ES-I3 (cell line): ENCODE data around the gene FAM170B.

Source experiments
- H3K36me3 ChIP-seq: 2 replicates; pipeline ENCODE4 v1.6.1; 2013; ENCODE audit warnings: mild to moderate bottlenecking, low read length, control low read depth, moderate library complexity; ENCODE audit not compliant: insufficient read depth
- H3K4me1 ChIP-seq: 2 replicates; pipeline ENCODE4 v1.6.1; 2013; ENCODE audit warnings: mild to moderate bottlenecking, control low read depth, low read length; ENCODE audit not compliant: insufficient read depth
- H3K9ac ChIP-seq: 2 replicates; pipeline ENCODE4 v1.6.1; 2013; ENCODE audit warnings: low read depth, mild to moderate bottlenecking, low read length, moderate library complexity
- H3K9me3 ChIP-seq: 2 replicates; pipeline ENCODE4 v1.6.1; 2013; ENCODE audit warnings: mild to moderate bottlenecking, low read length, moderate library complexity; ENCODE audit not compliant: control insufficient read depth, insufficient read depth

Gene FAM170B

GRCh38 chr10:49173201-49173772, 39.5 kb upstream of the FAM170B start:
- Histone ChIP-seq H3K36me3 (no peaks in the 10 kb centered on the region), H3K9ac (no peak overlapping the region), H3K4me1 (no peaks in the 10 kb centered on the region), H3K9me3 (no peaks in the 10 kb centered on the region)

GRCh38 chr10:49172777-49173132, 38.9 kb upstream of the FAM170B start:
- no peaks in the 10 kb centered on the region for H3K4me1 ChIP-seq
- no peaks in the 10 kb centered on the region for H3K9me3 ChIP-seq
- H3K36me3 ChIP-seq, result no peaks in the 10 kb centered on the region
- no peak overlapping the region for H3K9ac ChIP-seq

GRCh38 chr10:49172061-49172776, 38.4 kb upstream of the FAM170B start:
- Histone ChIP-seq H3K4me1 (no peaks in the 10 kb centered on the region), H3K9ac (no peak overlapping the region)

GRCh38 chr10:49171326-49172060, 37.7 kb upstream of the FAM170B start:
- Histone ChIP-seq H3K4me1 (no peaks in the 10 kb centered on the region), H3K9me3 (no peaks in the 10 kb centered on the region), H3K36me3 (no peaks in the 10 kb centered on the region), H3K9ac (no peak overlapping the region)

More at GRCh38 chr10:49172061-49172776, 38.4 kb upstream of the FAM170B start:
- Histone ChIP-seq H3K36me3 (no peaks in the 10 kb centered on the region), H3K9me3 (no peaks in the 10 kb centered on the region)

- H3K36me3 ChIP-seq, result no peaks in the 10 kb centered on the region
- no peaks in the 10 kb centered on the region for H3K9me3 ChIP-seq
- no peaks in the 10 kb centered on the region for H3K4me1 ChIP-seq
- H3K9ac ChIP-seq, result no peak overlapping the region
These were observed 37.0 kb upstream of the FAM170B start for GRCh38 chr10:49170632-49171325.

- no peak overlapping the region for H3K9ac ChIP-seq
These were observed 36.0 kb upstream of the FAM170B start for GRCh38 chr10:49169776-49170175.

GRCh38 chr10:49168831-49169500, 35.1 kb upstream of the FAM170B start:
- Histone ChIP-seq H3K36me3 (no peaks in the 10 kb centered on the region), H3K9ac (no peak overlapping the region), H3K4me1 (no peaks in the 10 kb centered on the region), H3K9me3 (no peaks in the 10 kb centered on the region)

More at GRCh38 chr10:49169776-49170175, 36.0 kb upstream of the FAM170B start:
- no peaks in the 10 kb centered on the region for H3K9me3 ChIP-seq
- H3K4me1 ChIP-seq, result no peaks in the 10 kb centered on the region
- no peaks in the 10 kb centered on the region for H3K36me3 ChIP-seq

GRCh38 chr10:49168171-49168540, 34.3 kb upstream of the FAM170B start:
- no peaks in the 10 kb centered on the region for H3K4me1 ChIP-seq
- no peaks in the 10 kb centered on the region for H3K9me3 ChIP-seq
- H3K9ac ChIP-seq, result no peak overlapping the region
- H3K36me3 ChIP-seq, result no peaks in the 10 kb centered on the region

GRCh38 chr10:49167425-49168170, 33.8 kb upstream of the FAM170B start:
- no peaks in the 10 kb centered on the region for H3K36me3 ChIP-seq
- H3K4me1 ChIP-seq, result no peaks in the 10 kb centered on the region
- H3K9ac ChIP-seq, result no peak overlapping the region
- no peaks in the 10 kb centered on the region for H3K9me3 ChIP-seq

GRCh38 chr10:49166484-49167400, 32.9 kb upstream of the FAM170B start:
- Histone ChIP-seq H3K36me3 (no peaks in the 10 kb centered on the region), H3K9me3 (no peaks in the 10 kb centered on the region), H3K9ac (no peak overlapping the region), H3K4me1 (no peaks in the 10 kb centered on the region)

- Histone ChIP-seq H3K36me3 (no peaks in the 10 kb centered on the region), H3K9ac (no peak overlapping the region), H3K9me3 (no peaks in the 10 kb centered on the region), H3K4me1 (peaks cover 4% of the 10 kb centered on the region; the same call in 1 of the 2 replicates)
These were observed 32.1 kb upstream of the FAM170B start for GRCh38 chr10:49165821-49166483.

- peaks cover 4% of the 10 kb centered on the region; the same call in 1 of the 2 replicates for H3K4me1 ChIP-seq
- H3K36me3 ChIP-seq, result no peaks in the 10 kb centered on the region
- no peak overlapping the region for H3K9ac ChIP-seq
- H3K9me3 ChIP-seq, result no peaks in the 10 kb centered on the region
These were observed 31.4 kb upstream of the FAM170B start for GRCh38 chr10:49165259-49165658.
